Fibroblast of the aortic adventitia (primary cell): ENCODE data around the gene TARS1. TPM values are rescaled to one million over a fixed set of nuclear protein-coding genes. Genes with fewer than 3 reads are reported as not detected.

Experiments
- DNase-seq: peaks from one replicate; pipeline ENCODE4 v3.0.0-alpha.2; 2010; ENCODE audit warnings: low read depth
- H3K4me3 ChIP-seq: 2 replicates; pipeline ENCODE4 v1.5.1; 2011; ENCODE audit warnings: low read depth, mild to moderate bottlenecking, control low read depth, low read length, moderate library complexity
- CTCF ChIP-seq: IDR thresholded peaks from 2 replicates; pipeline ENCODE4 v1.5.1; 2011; ENCODE audit warnings: mild to moderate bottlenecking, low read length, control low read depth, inconsistent platforms; ENCODE audit not compliant: insufficient read depth
- total RNA-seq: library from RNA; depleted of rRNA; stranded (reverse); fragments of >200 nt; gene quantifications from 2 replicates; pipeline ENCODE4 v1.2.3, GENCODE V29; 2012; ENCODE audit warnings: low replicate concordance

TARS1 gene
- total RNA-seq, 1 donor, result 328 TPM

- no peak for TF ChIP-seq CTCF
- H3K4me3 ChIP-seq, result no peak overlapping the region
- DNase-seq, result no peak
Observed at GRCh38 chr5:33448118-33448517, 7.4 kb downstream of the TARS1 start.

GRCh38 chr5:33457126-33457525 is 16.4 kb downstream of the TARS1 start:
- H3K4me3 ChIP-seq, result no peak overlapping the region
- DNase-seq, result peak; percentile 89
- no peak for TF ChIP-seq CTCF

GRCh38 chr5:33457817-33458216 is 17.1 kb downstream of the TARS1 start:
- no peak for DNase-seq
- no peak overlapping the region for H3K4me3 ChIP-seq

GRCh38 chr5:33460210-33460609 is 19.4 kb downstream of the TARS1 start:
- DNase-seq, result no peak
- H3K4me3 ChIP-seq, result no peak overlapping the region
- TF ChIP-seq CTCF, result no peak

More at GRCh38 chr5:33457817-33458216, 17.1 kb downstream of the TARS1 start:
- no peak for TF ChIP-seq CTCF

- no peak overlapping the region for H3K4me3 ChIP-seq
- no peak for TF ChIP-seq CTCF
- peak; percentile 25 for DNase-seq
Observed at GRCh38 chr5:33462456-33462855, 21.7 kb downstream of the TARS1 start.

GRCh38 chr5:33465120-33465519 is 24.4 kb downstream of the TARS1 start:
- TF ChIP-seq CTCF, result no peak
- H3K4me3 ChIP-seq, result no peak overlapping the region
- no peak for DNase-seq

- TF ChIP-seq CTCF, result no peak
- H3K4me3 ChIP-seq, result no peak overlapping the region
- no peak for DNase-seq
Observed at GRCh38 chr5:33468775-33469435, 28.1 kb downstream of the TARS1 start.
